ENCODE measurements around the gene ELOVL5.
"Not testable (repeated sequence)": the region's sequence is repeated elsewhere in the genome, so short reads cannot be mapped to it uniquely, and the experiment has no call there.

The ELOVL5 gene

GRCh38 chr6:53327017-53327395 lies 21.7 kb downstream of the ELOVL5 start:
- no peak for DNase-seq

- peak; percentile 48 for DNase-seq
Measured at GRCh38 chr6:53326372-53327016, 22.3 kb downstream of the ELOVL5 start.

GRCh38 chr6:53325785-53326184 lies 23.0 kb downstream of the ELOVL5 start:
- no peak for DNase-seq

GRCh38 chr6:53322188-53323029 lies 26.3 kb downstream of the ELOVL5 start:
- DNase-seq: peak; percentile 46

GRCh38 chr6:53321701-53322100 lies 27.0 kb downstream of the ELOVL5 start:
- DNase-seq: no peak

- DNase-seq: no peak
Measured at GRCh38 chr6:53320964-53321363, 27.8 kb downstream of the ELOVL5 start.

GRCh38 chr6:53318429-53318828 lies 30.3 kb downstream of the ELOVL5 start:
- no peak for DNase-seq

- no peak for DNase-seq
Measured at GRCh38 chr6:53317861-53318260, 30.9 kb downstream of the ELOVL5 start.

GRCh38 chr6:53317299-53317698 lies 31.5 kb downstream of the ELOVL5 start:
- DNase-seq: not testable (repeated sequence)

- no peak for DNase-seq
Measured at GRCh38 chr6:53316142-53316541, 32.6 kb downstream of the ELOVL5 start.

- no peak for DNase-seq
Measured at GRCh38 chr6:53315086-53315724, 33.5 kb downstream of the ELOVL5 start.

GRCh38 chr6:53313784-53314400 lies 34.9 kb downstream of the ELOVL5 start:
- peak; percentile 75 for DNase-seq

- peak; percentile 93 for DNase-seq
Measured at GRCh38 chr6:53312355-53312754, 36.4 kb downstream of the ELOVL5 start.

- DNase-seq: no peak
Measured at GRCh38 chr6:53311586-53311935, 37.2 kb downstream of the ELOVL5 start.

GRCh38 chr6:53310771-53311585 lies 37.8 kb downstream of the ELOVL5 start:
- peak; percentile 89 for DNase-seq

- peak; percentile 70 for DNase-seq
Measured at GRCh38 chr6:53309901-53310300, 38.8 kb downstream of the ELOVL5 start.

GRCh38 chr6:53309059-53309900 lies 39.5 kb downstream of the ELOVL5 start:
- DNase-seq: peak; percentile 95

GRCh38 chr6:53306819-53307347 lies 41.9 kb downstream of the ELOVL5 start:
- no peak for DNase-seq

GRCh38 chr6:53306217-53306616 lies 42.5 kb downstream of the ELOVL5 start:
- DNase-seq: not testable (repeated sequence)

GRCh38 chr6:53305506-53306005 lies 43.2 kb downstream of the ELOVL5 start:
- not testable (repeated sequence) for DNase-seq

- not testable (repeated sequence) for DNase-seq
Measured at GRCh38 chr6:53304953-53305352, 43.8 kb downstream of the ELOVL5 start.

Measured in hematopoietic multipotent progenitor cell treated with erythropoietin and hydrocortisone succinate and interleukin-3 and kit ligand, for 4 days (in vitro differentiated cells).